ENCODE data around the gene ING5. TPM values are rescaled to one million over a fixed set of nuclear protein-coding genes. Genes with fewer than 3 reads are reported as not detected.

The ING5 gene
- total RNA-seq, 4 donors from 2014 or later: 33.1 to 105 (median 73.5) TPM

DNA sequence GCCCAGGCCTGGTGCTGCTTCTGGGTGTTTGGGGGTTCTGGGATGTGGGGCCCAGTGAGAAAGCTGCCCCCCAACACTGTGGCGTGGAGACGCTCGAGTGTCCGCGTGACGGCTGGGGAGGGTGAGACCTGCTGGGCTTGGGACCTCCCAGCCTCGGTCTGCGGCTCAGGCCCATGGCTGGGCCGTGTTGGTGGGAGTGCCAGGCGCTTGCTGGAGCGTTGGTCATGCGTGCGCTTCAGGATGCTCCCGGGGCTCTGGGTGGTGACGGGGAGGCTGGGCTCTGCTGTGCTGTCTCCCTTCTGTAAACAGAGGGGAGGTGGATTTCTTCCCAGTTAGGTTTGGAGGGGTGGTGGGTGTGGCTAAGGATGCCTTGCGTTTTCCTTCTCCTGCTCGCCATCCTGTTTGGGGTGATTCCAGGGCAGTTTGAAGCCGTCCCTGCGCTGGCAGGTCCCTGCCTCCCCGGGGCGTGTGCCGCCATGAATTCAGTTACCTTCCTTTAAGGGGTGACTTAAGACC, 75.4 kb downstream of the ING5 start:
- Histone ChIP-seq H3K4me3 (no peak overlapping the region), H3K27ac (no peak overlapping the region)
- DNase-seq: peak in 1 of 3 donors; percentile 34

DNA sequence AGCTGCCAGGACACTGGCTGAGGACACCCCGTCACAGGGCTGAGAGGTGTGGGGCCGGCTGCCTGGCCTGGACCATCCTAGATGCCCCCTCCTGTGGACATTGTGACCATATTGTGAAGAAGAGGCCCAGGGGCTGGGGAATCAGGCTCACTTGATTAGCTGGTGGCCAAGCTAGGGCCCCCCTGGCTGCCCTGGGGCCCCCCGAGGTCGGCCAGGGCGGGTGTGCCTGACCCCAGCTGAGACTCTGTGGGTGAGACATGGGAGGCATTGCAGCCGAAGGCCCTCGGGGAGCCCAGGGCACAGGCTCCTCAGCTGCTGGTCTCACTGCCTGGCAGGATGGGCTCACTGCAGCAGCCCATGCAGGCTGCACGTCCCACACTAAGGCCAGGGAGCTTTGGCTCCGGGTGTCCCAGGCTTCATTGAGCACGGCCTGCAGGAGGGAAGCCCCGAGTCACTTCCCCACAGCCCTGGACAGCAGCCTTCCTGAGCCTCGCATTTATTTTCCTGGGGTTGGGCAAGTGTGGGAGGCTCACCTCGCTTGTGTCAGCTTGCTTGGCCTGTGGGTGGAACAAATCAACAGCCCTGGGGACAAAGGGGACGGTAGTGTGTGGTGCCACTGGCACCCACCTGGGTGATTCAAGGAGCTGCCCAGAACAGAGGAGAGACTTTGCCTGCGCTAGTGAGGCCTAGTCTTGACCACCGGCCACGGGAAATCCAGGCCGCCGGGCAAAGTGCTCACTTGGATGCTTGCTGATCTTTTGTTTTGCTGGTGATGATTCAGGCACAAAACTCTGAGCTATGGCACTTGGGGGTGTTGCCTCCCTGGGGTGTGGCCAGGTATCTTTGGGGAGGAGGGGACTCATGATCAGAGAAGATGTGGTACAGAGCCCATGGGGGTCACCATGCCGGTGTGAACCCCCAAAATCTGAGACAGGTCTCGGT, 76.1 kb downstream of the ING5 start:
- peak in 1 of 3 donors; percentile 36 for DNase-seq
- no peak overlapping the region for H3K27ac ChIP-seq
- no peak overlapping the region for H3K4me3 ChIP-seq

More for the DNA sequence above, 75.4 kb downstream of the ING5 start:
- Histone ChIP-seq H3K36me3 (no peaks in the 10 kb centered on the region), H3K4me1 (peaks cover 0 to 15% (median 2%) of the 10 kb centered on the region in 4 donors), H3K27me3 (no peaks in the 10 kb centered on the region), H3K9me3 (no peaks in the 10 kb centered on the region)
- TF ChIP-seq, protein P1, sequence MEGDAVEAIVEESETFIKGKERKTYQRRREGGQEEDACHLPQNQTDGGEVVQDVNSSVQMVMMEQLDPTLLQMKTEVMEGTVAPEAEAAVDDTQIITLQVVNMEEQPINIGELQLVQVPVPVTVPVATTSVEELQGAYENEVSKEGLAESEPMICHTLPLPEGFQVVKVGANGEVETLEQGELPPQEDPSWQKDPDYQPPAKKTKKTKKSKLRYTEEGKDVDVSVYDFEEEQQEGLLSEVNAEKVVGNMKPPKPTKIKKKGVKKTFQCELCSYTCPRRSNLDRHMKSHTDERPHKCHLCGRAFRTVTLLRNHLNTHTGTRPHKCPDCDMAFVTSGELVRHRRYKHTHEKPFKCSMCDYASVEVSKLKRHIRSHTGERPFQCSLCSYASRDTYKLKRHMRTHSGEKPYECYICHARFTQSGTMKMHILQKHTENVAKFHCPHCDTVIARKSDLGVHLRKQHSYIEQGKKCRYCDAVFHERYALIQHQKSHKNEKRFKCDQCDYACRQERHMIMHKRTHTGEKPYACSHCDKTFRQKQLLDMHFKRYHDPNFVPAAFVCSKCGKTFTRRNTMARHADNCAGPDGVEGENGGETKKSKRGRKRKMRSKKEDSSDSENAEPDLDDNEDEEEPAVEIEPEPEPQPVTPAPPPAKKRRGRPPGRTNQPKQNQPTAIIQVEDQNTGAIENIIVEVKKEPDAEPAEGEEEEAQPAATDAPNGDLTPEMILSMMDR (IDR thresholded peaks at IDR 0.05): no peak
- TF ChIP-seq POLR2A (IDR thresholded peaks at IDR 0.05): no peak

More for the DNA sequence above, 76.1 kb downstream of the ING5 start:
- TF ChIP-seq POLR2A (IDR thresholded peaks at IDR 0.05): no peak
- TF ChIP-seq, protein P1 (IDR thresholded peaks at IDR 0.05): no peak
- H3K27me3 ChIP-seq: no peaks in the 10 kb centered on the region
- no peaks in the 10 kb centered on the region for H3K36me3 ChIP-seq
- H3K9me3 ChIP-seq: no peaks in the 10 kb centered on the region
- peaks cover 0 to 15% (median 0%) of the 10 kb centered on the region in 4 donors for H3K4me1 ChIP-seq

Other genes with a start within 250 kb of the ING5 start
- 100 to 1,000 TPM; 149 to 356 (median 275) TPM for gene STK25, start 193.5 kb upstream of the ING5 start, total RNA-seq
- gene BOK, start 143.3 kb upstream of the ING5 start, total RNA-seq: 10 to 100 TPM in 3 of 4 donors, 1 to 10 TPM in 1; 6.7 to 20.2 (median 15.5) TPM
- gene THAP4, start 64.9 kb upstream of the ING5 start, total RNA-seq: 10 to 100 TPM; 46.4 to 90.0 (median 71.8) TPM
- 100 to 1,000 TPM; 133 to 272 (median 259) TPM for gene ATG4B, start 64.3 kb upstream of the ING5 start, total RNA-seq
- 10 to 100 TPM; 14.2 to 23.9 (median 19.2) TPM for gene DTYMK, start 15.2 kb upstream of the ING5 start, total RNA-seq
- 100 to 1,000 TPM in 1 of 4 donors, 10 to 100 TPM in 3; 36.4 to 122 (median 77.7) TPM for gene D2HGDH, start 32.6 kb downstream of the ING5 start, total RNA-seq
- 1 to 10 TPM in 1 of 4 donors, under 1 TPM in 1, not detected in 2; 0.80 to 3.3 TPM for gene GAL3ST2, start 74.8 kb downstream of the ING5 start, total RNA-seq
- gene NEU4, start 107.2 kb downstream of the ING5 start, total RNA-seq: 10 to 100 TPM; 35.5 to 73.3 (median 55.9) TPM
- gene PDCD1, start 156.9 kb downstream of the ING5 start, total RNA-seq: 1 to 10 TPM in 2 of 4 donors, not detected in 2; 1.6 to 2.7 TPM
- gene RTP5, start 167.7 kb downstream of the ING5 start, total RNA-seq: under 1 TPM in 1 of 4 donors, not detected in 3; 0.54 TPM